Spleen (tissue), 7 donors: ENCODE results near the gene ALDH5A1.

ENCODE experiments used
- CTCF ChIP-seq, 11 experiments: fragments of 200-600 bp in 7 of 11; fragments of 450-650 bp in 4 of 11; sonication (generic) in 4 of 11; IDR thresholded peaks in 8 of 11; conservative IDR thresholded peaks in 3 of 11; 1 replicate in 7 of 11; 2 replicates in 4 of 11; pipeline versions ENCODE4 v1.4.0 to v1.8.0; 2016 to 2021; ENCODE audit warnings: antibody characterized with exemption in 11 of 11, inconsistent platforms in 4 of 11, mild to moderate bottlenecking in 1 of 11
- POLR2A ChIP-seq, 3 donors: fragments of 450-650 bp; IDR thresholded peaks; one replicate each; pipeline ENCODE4 v1.5.1; 2017; ENCODE audit warnings: antibody characterized with exemption in 3 of 3, mild to moderate bottlenecking in 1 of 3
- POLR2AphosphoS5 ChIP-seq, 3 donors: sonication (generic); formaldehyde crosslinking; IDR thresholded peaks; one replicate each; pipeline ENCODE4 v1.5.1; 2017; ENCODE audit warnings: antibody characterized with exemption in 3 of 3
- donor health status: DM: no; HTN: no; CAD: no; lungs with moderate emphysema.
- donor health status: DM: no; HTN: no; CAD: no.
- donor health status: DM: no; HTN: no; CAD: no.

- TF ChIP-seq POLR2A (IDR thresholded peaks at IDR 0.05) (no peak), CTCF (IDR thresholded peaks at IDR 0.05 in 8 of 11, conservative IDR thresholded peaks at IDR 0.05 in 3 of 11) (no peak), POLR2AphosphoS5 (IDR thresholded peaks at IDR 0.05) (no peak)
Measured at GRCh38 chr6:24565196-24565595, 70.4 kb downstream of the ALDH5A1 start.
